Endothelial cell (in vitro differentiated cells): ENCODE data around the gene FARS2. TPM values are rescaled to one million over a fixed set of nuclear protein-coding genes. Genes with fewer than 3 reads are reported as not detected.
"Not testable (repeated sequence)": the region's sequence is repeated elsewhere in the genome, so short reads cannot be mapped to it uniquely, and the experiment has no call there.

Source experiments
- DNase-seq: peaks from one replicate; pipeline ENCODE4 v3.0.0; 2021; ENCODE audit warnings: low spot score
- H3K27ac Mint-ChIP-seq: one replicate; pipeline ENCODE4 v1.8.0; 2021; ENCODE audit warnings: mixed read lengths, inconsistent platforms; ENCODE audit not compliant: unreplicated experiment
- H3K27me3 Mint-ChIP-seq: one replicate; pipeline ENCODE4 v1.8.0; 2021; ENCODE audit warnings: mild to moderate bottlenecking, moderate library complexity, mixed read lengths, inconsistent platforms; ENCODE audit not compliant: unreplicated experiment
- H3K36me3 Mint-ChIP-seq: one replicate; pipeline ENCODE4 v1.8.0; 2021; ENCODE audit warnings: mild to moderate bottlenecking, low read depth, mixed read lengths, inconsistent platforms; ENCODE audit not compliant: unreplicated experiment
- H3K4me1 Mint-ChIP-seq: one replicate; pipeline ENCODE4 v1.8.0; 2021; ENCODE audit warnings: mild to moderate bottlenecking, mixed read lengths, inconsistent platforms; ENCODE audit not compliant: unreplicated experiment
- H3K4me3 Mint-ChIP-seq: one replicate; pipeline ENCODE4 v1.8.0; 2021; ENCODE audit warnings: mild to moderate bottlenecking, mixed read lengths, inconsistent platforms; ENCODE audit not compliant: unreplicated experiment
- H3K9me3 Mint-ChIP-seq: one replicate; pipeline ENCODE4 v1.8.0; 2021; ENCODE audit warnings: mixed read lengths, inconsistent platforms; ENCODE audit not compliant: unreplicated experiment
- total RNA-seq: library from RNA; stranded (reverse); fragmentation: NEBNext Ultra II Directional; extraction: Animal tissue kit (Norgen Biotek cat#: 25700); gene quantifications from one replicate; pipeline ENCODE4 v1.2.1, GENCODE V29; 2021; ENCODE audit not compliant: unreplicated experiment
- TF ChIP-seq, protein P1 (sequence below): fragments of 200-600 bp; sonication (generic); IDR thresholded peaks from one replicate; pipeline ENCODE4 v1.5.0; 2021; ENCODE audit warnings: antibody characterized with exemption; ENCODE audit not compliant: unreplicated experiment

FARS2 gene
- total RNA-seq, 1 donor from 2014 or later, result 17.8 TPM

DNA sequence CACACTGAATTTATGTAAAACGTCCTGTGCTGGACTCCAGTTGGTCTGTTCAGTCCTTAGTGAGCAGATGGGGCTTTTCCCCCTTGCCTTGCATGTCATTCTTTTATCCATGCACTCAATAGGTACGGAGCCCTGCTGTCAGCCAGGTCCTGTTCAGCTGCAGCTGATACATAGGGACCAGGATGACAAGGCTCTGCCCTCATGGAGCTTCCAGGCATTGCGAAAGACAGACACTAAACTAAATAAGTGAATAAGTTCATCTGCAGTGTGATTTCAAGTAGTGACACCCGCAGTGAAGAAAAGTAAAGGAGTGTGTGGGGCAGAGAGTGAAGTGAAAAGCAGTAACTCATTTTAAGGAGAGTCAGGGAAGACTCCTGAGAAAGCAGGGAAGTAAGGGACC, 421.2 kb downstream of the FARS2 start:
- Mint-ChIP-seq H3K9me3 (no peaks in the 10 kb centered on the region), H3K4me1 (peaks cover 23% of the 10 kb centered on the region)

DNA sequence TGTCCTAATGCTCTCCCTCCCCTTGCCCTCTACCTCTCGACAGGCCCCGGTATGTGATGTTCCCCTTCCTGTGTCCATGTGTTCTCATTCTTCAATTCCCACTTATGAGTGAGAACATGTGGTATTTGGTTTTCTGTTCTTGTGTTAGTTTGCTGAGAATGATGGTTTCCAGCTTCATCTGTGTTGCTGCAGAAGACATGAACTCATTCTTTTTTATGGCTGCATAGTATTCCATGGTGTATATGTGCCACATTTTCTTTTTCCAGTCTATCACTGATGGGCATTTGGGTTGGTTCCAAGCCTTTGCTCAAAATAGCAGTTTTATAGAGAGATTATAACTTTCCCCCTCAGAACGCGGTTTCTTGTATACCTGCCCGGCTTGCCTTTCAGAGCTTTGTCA, 422.4 kb downstream of the FARS2 start:
- H3K9me3 Mint-ChIP-seq, H3K27ac Mint-ChIP-seq, DNase-seq, H3K4me3 Mint-ChIP-seq, H3K27me3 Mint-ChIP-seq, H3K36me3 Mint-ChIP-seq: not testable (repeated sequence)
- H3K4me1 Mint-ChIP-seq, result peaks cover 18% of the 10 kb centered on the region

More for the DNA sequence above, 421.2 kb downstream of the FARS2 start:
- Mint-ChIP-seq H3K27me3 (no peaks in the 10 kb centered on the region), H3K36me3 (no peaks in the 10 kb centered on the region), H3K4me3 (peak overlapping the region; percentile 9), H3K27ac (no peak overlapping the region)
- no peak for DNase-seq
- TF ChIP-seq, protein P1, sequence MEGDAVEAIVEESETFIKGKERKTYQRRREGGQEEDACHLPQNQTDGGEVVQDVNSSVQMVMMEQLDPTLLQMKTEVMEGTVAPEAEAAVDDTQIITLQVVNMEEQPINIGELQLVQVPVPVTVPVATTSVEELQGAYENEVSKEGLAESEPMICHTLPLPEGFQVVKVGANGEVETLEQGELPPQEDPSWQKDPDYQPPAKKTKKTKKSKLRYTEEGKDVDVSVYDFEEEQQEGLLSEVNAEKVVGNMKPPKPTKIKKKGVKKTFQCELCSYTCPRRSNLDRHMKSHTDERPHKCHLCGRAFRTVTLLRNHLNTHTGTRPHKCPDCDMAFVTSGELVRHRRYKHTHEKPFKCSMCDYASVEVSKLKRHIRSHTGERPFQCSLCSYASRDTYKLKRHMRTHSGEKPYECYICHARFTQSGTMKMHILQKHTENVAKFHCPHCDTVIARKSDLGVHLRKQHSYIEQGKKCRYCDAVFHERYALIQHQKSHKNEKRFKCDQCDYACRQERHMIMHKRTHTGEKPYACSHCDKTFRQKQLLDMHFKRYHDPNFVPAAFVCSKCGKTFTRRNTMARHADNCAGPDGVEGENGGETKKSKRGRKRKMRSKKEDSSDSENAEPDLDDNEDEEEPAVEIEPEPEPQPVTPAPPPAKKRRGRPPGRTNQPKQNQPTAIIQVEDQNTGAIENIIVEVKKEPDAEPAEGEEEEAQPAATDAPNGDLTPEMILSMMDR, result no peak

DNA sequence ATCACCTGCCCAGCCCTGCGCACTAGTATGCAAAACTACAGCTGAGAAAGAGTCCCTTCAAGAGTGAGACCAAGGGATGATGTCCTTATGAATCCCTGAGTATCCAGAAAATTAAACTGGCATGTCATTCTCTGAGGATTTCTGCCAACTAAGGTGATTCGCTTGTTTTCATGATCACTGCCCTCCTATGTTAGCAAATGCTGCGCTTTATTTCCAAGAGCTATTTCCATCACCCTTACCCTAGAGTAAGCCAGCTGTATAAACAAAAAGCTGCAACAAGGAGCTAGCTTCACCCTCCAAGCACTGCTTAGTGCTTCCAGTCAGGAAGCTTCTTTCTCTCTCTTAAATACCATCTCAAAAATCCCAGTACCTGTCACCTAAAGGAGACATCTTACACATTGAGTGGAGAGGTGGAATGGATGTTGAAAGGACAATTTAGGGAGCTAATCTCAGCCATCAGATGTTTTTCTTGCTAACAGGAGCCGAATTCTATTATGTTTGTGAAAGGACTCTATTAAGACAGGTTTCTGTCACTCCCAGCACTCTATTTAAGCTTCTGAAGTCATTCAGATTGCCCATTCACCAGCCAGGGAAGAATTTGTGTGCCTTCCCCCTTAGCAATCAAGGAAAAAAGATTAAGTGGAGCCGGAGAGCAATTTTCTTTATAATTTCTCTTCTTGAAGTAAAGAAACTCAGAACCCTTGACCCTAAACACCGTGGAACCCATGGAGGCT, 423.2 kb downstream of the FARS2 start:
- TF ChIP-seq, protein P1, result no peak
- Mint-ChIP-seq H3K36me3 (no peaks in the 10 kb centered on the region), H3K9me3 (no peaks in the 10 kb centered on the region), H3K27ac (no peak overlapping the region), H3K4me1 (peaks cover 12% of the 10 kb centered on the region), H3K4me3 (no peak overlapping the region), H3K27me3 (no peaks in the 10 kb centered on the region)
- DNase-seq, result no peak

DNA sequence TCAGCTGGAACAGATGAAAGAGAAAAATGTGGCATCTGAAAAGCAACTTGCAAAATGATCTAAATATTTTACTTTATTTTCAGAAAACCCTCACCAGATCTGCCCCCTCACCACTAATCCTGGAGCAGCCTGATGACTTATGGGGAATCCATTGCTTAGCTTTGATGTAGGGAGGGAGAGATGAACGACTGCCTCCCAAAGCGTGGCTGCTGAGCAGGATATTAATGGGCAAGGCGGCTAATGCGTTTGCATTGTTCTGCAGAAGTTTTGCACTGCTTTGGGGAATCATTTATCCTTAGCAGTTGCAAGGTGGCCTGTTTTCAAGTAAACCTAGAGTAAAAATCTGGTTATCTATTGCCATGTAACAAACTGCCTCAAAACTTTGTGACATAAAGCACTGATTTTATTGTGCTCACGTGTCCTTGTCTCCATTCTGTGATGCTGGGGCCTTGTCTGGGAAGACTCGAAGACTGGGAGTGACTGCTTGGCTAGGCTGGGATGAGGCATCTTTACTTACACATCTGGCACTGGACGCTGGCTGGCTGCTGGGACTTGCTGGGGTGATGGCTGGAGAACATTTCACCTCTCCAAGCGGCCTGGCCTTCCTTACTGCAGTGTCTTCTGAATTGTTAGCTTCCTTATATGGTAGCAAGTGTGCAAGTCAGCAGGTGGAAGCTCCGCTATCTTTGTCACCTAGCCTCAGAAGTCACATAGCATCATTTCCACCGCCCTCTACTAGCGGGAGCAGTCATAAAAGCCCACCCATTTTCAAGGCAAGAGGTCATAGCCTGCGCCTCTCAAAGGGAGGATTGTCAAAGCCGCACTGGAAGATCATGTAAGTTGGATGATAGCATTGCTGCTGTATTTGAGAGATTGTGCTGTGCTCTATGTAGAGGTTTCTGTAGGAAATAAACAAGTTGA, 432.2 kb downstream of the FARS2 start:
- no peak overlapping the region for H3K27ac Mint-ChIP-seq
- H3K9me3 Mint-ChIP-seq, result peaks cover 10% of the 10 kb centered on the region
- H3K4me3 Mint-ChIP-seq, result no peak overlapping the region
- H3K27me3 Mint-ChIP-seq, result peaks cover 2% of the 10 kb centered on the region
- H3K4me1 Mint-ChIP-seq, result no peaks in the 10 kb centered on the region
- TF ChIP-seq, protein P1, result no peak
- DNase-seq, result no peak
- H3K36me3 Mint-ChIP-seq, result peaks cover 3% of the 10 kb centered on the region

DNA sequence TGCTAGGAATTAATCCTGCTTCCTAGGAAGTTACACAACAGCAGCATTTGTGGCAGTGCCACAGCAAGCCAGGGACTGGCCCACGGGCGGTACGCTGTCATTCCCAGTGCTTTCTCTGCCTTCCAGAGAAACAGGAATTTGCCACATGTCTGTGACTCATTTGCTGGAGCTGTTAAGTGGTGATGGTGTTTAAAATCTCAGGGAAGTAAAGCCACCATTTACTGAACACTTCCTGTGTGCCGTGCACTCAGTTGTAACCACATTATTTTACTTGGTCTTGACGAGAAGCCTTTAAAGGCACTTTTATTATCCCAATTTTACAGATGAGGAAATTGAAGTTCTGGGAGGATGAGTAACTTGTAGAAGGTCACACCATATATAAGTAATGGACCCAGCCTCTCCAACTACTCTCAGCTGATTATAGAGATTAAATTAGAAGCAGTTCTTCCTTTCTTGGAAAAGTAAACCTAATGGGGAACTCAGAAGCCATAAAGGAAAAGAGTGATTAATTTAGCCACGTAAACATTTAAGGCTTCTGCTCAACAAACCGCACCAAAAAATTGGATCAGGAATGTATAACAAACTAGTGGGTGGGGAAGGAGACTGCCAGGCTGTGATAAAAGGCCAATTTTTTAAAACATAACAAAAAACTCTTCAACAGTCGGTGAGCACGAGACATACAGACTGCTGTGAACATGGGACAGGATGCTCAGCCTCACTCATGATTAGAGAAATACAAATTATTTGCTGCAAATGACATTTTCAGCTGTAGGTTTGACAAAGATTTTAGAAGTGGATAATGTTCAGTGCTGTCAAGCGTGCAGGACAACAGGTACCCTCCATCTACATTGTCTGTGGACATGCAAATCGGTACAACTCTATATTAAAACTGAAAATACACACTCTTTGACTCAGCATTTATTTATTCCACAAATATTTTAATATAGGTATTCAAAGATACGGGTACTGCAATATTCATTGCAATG, 434.2 kb downstream of the FARS2 start:
- Mint-ChIP-seq H3K27ac (no peak overlapping the region), H3K4me1 (no peaks in the 10 kb centered on the region), H3K27me3 (peaks cover 2% of the 10 kb centered on the region), H3K4me3 (no peak overlapping the region), H3K9me3 (peaks cover 10% of the 10 kb centered on the region), H3K36me3 (peaks cover 3% of the 10 kb centered on the region)
- TF ChIP-seq, protein P1, result no peak
- no peak for DNase-seq
